Mesothelial cell of epicardium (in vitro differentiated cells): ENCODE results near the gene MYH3. TPM values are rescaled to one million over a fixed set of nuclear protein-coding genes. Genes with fewer than 3 reads are reported as not detected.

ENCODE experiments used
- DNase-seq, 2 experiments: peaks; one replicate each; pipeline ENCODE4 v3.0.0; 2021; ENCODE audit warnings: low spot score in 2 of 2; ENCODE audit not compliant: unreplicated experiment in 2 of 2
- H3K27ac Mint-ChIP-seq: 2 replicates; pipeline ENCODE4 v1.8.0; 2021; ENCODE audit warnings: mixed read lengths
- H3K27me3 Mint-ChIP-seq: 2 replicates; pipeline ENCODE4 v1.8.0; 2021; ENCODE audit warnings: low read depth, mixed read lengths
- H3K36me3 Mint-ChIP-seq: 2 replicates; pipeline ENCODE4 v1.8.0; 2021; ENCODE audit warnings: mixed read lengths
- H3K4me1 Mint-ChIP-seq: 2 replicates; pipeline ENCODE4 v1.8.0; 2021; ENCODE audit warnings: mixed read lengths
- H3K4me3 Mint-ChIP-seq: 2 replicates; pipeline ENCODE4 v1.8.0; 2021; ENCODE audit warnings: mild to moderate bottlenecking, moderate library complexity, mixed read lengths
- H3K9me3 Mint-ChIP-seq: 2 replicates; pipeline ENCODE4 v1.8.0; 2021; ENCODE audit warnings: mixed read lengths
- total RNA-seq: library from RNA; stranded (reverse); gene quantifications from 3 replicates; pipeline ENCODE4 v1.2.1, GENCODE V29; 2021
- TF ChIP-seq, protein P1 (sequence below): fragments of 200-600 bp; sonication (generic); IDR thresholded peaks from one replicate; pipeline ENCODE4 v1.5.0; 2021; ENCODE audit warnings: antibody characterized with exemption; ENCODE audit not compliant: unreplicated experiment

Gene MYH3
- total RNA-seq, 1 donor from 2014 or later, result 3.7 TPM

DNA sequence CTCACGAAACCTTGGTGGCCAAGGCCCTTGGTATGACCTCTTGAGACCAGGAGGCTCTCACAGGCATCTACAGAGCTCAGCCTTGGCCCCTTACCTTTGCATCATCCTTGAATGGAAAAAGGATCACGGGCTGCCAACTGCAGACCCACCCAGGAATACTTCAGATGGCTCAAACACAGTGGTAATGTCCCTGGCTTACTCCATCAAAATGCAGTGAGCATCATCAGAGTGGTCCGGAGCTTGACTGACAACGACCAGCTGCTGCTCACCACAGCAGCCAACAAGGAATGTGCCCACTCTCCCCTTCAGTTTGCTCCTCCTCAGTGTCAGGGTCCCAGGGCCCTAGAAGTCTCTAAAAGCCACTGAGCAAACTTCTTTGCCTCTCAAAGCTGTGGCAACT lies 17.6 kb upstream of the MYH3 start:
- Mint-ChIP-seq H3K27ac (no peak overlapping the region), H3K9me3 (no peaks in the 10 kb centered on the region), H3K27me3 (no peaks in the 10 kb centered on the region), H3K4me1 (no peaks in the 10 kb centered on the region), H3K4me3 (no peak overlapping the region), H3K36me3 (peaks cover 29% of the 10 kb centered on the region)
- TF ChIP-seq, protein P1, sequence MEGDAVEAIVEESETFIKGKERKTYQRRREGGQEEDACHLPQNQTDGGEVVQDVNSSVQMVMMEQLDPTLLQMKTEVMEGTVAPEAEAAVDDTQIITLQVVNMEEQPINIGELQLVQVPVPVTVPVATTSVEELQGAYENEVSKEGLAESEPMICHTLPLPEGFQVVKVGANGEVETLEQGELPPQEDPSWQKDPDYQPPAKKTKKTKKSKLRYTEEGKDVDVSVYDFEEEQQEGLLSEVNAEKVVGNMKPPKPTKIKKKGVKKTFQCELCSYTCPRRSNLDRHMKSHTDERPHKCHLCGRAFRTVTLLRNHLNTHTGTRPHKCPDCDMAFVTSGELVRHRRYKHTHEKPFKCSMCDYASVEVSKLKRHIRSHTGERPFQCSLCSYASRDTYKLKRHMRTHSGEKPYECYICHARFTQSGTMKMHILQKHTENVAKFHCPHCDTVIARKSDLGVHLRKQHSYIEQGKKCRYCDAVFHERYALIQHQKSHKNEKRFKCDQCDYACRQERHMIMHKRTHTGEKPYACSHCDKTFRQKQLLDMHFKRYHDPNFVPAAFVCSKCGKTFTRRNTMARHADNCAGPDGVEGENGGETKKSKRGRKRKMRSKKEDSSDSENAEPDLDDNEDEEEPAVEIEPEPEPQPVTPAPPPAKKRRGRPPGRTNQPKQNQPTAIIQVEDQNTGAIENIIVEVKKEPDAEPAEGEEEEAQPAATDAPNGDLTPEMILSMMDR, result no peak
- no peak for DNase-seq

DNA sequence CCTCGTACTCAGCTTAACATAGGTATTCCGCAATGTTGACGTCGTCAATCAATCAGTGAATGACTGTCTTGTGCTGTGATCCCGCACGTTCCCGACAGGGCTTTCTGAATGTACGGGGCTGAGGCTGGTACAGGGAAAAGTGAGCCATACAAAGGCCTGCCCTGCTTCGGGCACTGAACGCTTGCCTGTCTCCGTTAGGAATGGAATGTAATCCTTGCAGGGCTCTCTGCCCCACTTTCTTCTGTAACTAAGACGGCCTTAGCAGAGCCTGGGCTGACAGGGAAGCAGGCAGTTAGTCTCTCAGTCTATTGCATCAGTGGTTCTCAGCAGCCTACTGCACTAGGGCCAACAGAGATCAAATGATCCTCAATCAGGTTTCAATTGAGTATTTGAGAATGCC lies 16.2 kb upstream of the MYH3 start:
- TF ChIP-seq, protein P1, result no peak
- H3K36me3 Mint-ChIP-seq, result peaks cover 19% of the 10 kb centered on the region
- H3K9me3 Mint-ChIP-seq, result no peaks in the 10 kb centered on the region
- H3K27ac Mint-ChIP-seq, result no peak overlapping the region
- H3K4me1 Mint-ChIP-seq, result no peaks in the 10 kb centered on the region
- DNase-seq, result no peak
- no peaks in the 10 kb centered on the region for H3K27me3 Mint-ChIP-seq
- H3K4me3 Mint-ChIP-seq, result no peak overlapping the region

DNA sequence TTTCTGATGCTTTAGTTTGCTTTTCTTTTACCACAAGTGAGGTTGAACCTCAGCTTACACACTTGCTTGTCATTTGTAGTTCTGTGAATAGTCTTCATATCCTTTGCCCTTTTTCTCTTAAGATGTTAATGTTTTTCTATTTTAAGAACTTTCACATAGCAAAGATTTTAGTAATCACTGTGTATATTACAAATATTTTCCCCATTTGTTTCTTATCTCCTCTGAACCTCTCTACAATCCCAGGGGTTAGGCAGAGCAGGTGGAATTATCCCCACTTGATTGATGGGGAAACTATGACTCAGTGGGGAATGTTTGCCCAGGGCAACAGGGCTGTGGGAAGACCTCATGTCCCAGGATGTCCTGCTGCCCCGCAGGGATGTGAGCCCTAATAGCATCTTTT lies 11.7 kb upstream of the MYH3 start:
- H3K9me3 Mint-ChIP-seq, result no peaks in the 10 kb centered on the region
- TF ChIP-seq, protein P1, result no peak
- H3K27me3 Mint-ChIP-seq, result no peaks in the 10 kb centered on the region
- H3K4me1 Mint-ChIP-seq, result no peaks in the 10 kb centered on the region
- no peak overlapping the region for H3K4me3 Mint-ChIP-seq
- no peak overlapping the region for H3K27ac Mint-ChIP-seq
- DNase-seq, result no peak
- peaks cover 3% of the 10 kb centered on the region for H3K36me3 Mint-ChIP-seq

GRCh38 chr17:10666906-10667305 lies 9.8 kb upstream of the MYH3 start:
- H3K27ac Mint-ChIP-seq, result no peak overlapping the region
- H3K4me3 Mint-ChIP-seq, result no peak overlapping the region
- H3K36me3 Mint-ChIP-seq, result peaks cover 3% of the 10 kb centered on the region
- no peaks in the 10 kb centered on the region for H3K9me3 Mint-ChIP-seq
- no peaks in the 10 kb centered on the region for H3K27me3 Mint-ChIP-seq
- DNase-seq, result no peak
- TF ChIP-seq, protein P1, result no peak
- H3K4me1 Mint-ChIP-seq, result no peaks in the 10 kb centered on the region

DNA sequence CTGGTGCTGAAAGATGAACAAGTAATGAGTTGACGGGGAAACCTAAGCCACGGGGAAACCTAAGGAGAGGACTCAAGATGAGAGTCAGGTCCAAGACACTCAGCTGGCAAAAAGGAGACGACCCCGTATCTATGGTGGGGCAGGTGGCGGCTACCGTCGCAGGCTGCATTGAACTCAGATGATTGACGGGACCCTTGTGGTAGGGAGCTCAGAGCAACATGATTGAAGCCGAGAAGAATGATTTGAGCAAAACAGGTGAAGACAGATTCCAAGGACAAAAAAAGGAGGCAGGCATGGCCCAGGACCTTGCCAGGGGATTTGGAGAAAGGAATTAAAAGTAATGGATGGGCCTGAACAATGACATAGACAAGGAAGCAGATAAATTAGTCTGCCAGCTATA lies 7.5 kb upstream of the MYH3 start:
- Mint-ChIP-seq H3K27ac (no peak overlapping the region), H3K36me3 (peaks cover 3% of the 10 kb centered on the region), H3K27me3 (no peaks in the 10 kb centered on the region), H3K9me3 (no peaks in the 10 kb centered on the region), H3K4me3 (no peak overlapping the region), H3K4me1 (no peaks in the 10 kb centered on the region)
- TF ChIP-seq, protein P1, result no peak
- DNase-seq, result no peak

DNA sequence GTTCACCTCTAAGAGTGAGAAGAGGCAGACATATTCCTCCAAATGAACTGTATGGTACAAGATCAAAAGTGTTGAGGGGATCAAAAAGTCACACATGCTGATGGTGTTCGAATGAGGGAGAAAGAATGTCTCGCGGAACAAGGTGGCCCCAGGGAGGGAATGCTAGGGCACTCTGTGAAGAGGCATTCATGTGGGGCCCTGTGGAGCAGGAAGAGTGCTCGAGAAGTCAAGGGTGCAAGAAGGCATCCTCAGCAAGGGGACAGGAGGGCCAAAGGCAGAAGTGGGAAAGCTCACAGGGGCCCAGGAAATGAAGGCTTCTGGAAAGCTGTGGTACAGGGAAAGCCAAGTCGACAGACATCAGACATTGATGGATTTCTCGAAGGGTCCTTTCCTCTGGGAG lies 6.1 kb upstream of the MYH3 start:
- no peaks in the 10 kb centered on the region for H3K4me1 Mint-ChIP-seq
- TF ChIP-seq, protein P1, result no peak

More for the DNA sequence above, 6.1 kb upstream of the MYH3 start:
- Mint-ChIP-seq H3K27ac (no peak overlapping the region), H3K36me3 (peaks cover 7% of the 10 kb centered on the region), H3K9me3 (no peaks in the 10 kb centered on the region), H3K27me3 (no peaks in the 10 kb centered on the region), H3K4me3 (no peak overlapping the region)
- no peak for DNase-seq
